Esophagus muscularis mucosa (tissue), 3 donors: ENCODE results near the gene ST6GAL2.

Experiments used
- CTCF ChIP-seq, 3 experiments: fragments of 200-600 bp in 2 of 3; fragments of 450-650 bp in 1 of 3; sonication (generic) in 2 of 3; IDR thresholded peaks; one replicate each; pipeline ENCODE4 v1.5.1; 2017 to 2019; ENCODE audit warnings: antibody characterized with exemption in 3 of 3, mild to moderate bottlenecking in 2 of 3, moderate library complexity in 1 of 3
- POLR2A ChIP-seq: fragments of 450-650 bp; IDR thresholded peaks from one replicate; pipeline ENCODE4 v1.6.1; 2017; ENCODE audit warnings: antibody characterized with exemption, moderate library complexity, mild to moderate bottlenecking, low read depth

DNA sequence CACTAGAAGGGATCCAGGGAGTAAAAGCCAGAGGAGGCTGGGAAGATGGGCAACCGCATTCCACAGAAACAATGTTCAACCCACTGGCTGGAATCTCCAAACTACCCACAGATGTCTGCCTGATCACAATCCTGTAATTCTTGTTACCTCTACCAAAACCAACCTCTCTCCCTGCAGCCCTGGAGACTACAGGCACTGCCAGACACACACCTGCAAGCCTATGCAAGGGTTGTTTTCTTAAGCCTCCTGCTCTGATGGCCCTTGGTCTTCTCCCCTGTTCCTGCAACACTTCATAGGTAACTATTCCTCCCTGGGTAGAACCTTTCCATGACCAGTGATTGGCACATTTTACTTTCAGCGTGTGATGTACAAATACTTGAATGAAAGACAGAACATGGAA lies 21.9 kb downstream of the ST6GAL2 start:
- TF ChIP-seq CTCF (IDR thresholded peaks at IDR 0.05) (no peak), POLR2A (no peak)
